ENCODE data around the gene SPATA33.
"Not testable (repeated sequence)": the region's sequence is repeated elsewhere in the genome, so short reads cannot be mapped to it uniquely, and the experiment has no call there.

Gene SPATA33

GRCh38 chr16:89686520-89687091, 29.0 kb downstream of the SPATA33 start, which contains the start of gene CDK10:
CDK10 (plus strand) TSS chr16:89686689; CDS start chr16:89686711, 22 bp downstream.
- DNase-seq (ENCODE audit: low read depth, low spot score): no peak
- TF ChIP-seq EZH2 (IDR thresholded peaks at IDR 0.05) (no peak), POLR2AphosphoS5 (IDR thresholded peaks at IDR 0.05; ENCODE audit: borderline replicate concordance, low read depth, low read length) (peak; percentile 84)
- Histone ChIP-seq H3K4me3 (peak within 1 kb of the TSS; percentile 85), H3K9ac (ENCODE audit: insufficient read length) (peak within 1 kb of the TSS; percentile 91), H3K27ac (peak within 1 kb of the TSS; percentile 93), H3K36me3 (ENCODE audit: insufficient read depth, low read length) (no peaks in the 10 kb centered on the region; the same call in 1 of the 2 replicates), H3K9me3 (ENCODE audit: low read depth, low read length) (no peaks in the 10 kb centered on the region)

- no peak for DNase-seq (ENCODE audit: low read depth, low spot score)
- H3K27ac ChIP-seq: no peak overlapping the region
- TF ChIP-seq POLR2AphosphoS5 (IDR thresholded peaks at IDR 0.05; ENCODE audit: borderline replicate concordance, low read depth, low read length) (no peak), FOXP2 (optimal IDR thresholded peaks at IDR 0.05; ENCODE audit: control extremely low read depth, extremely low read length, insufficient read depth) (no peak), EZH2 (IDR thresholded peaks at IDR 0.05) (no peak)
Observed at GRCh38 chr16:89687092-89687940, 29.7 kb downstream of the SPATA33 start.

GRCh38 chr16:89688395-89688794, 30.8 kb downstream of the SPATA33 start:
- Histone ChIP-seq H3K27ac (no peak overlapping the region), H3K9ac (ENCODE audit: insufficient read length) (no peak overlapping the region), H3K4me3 (no peak overlapping the region), H3K36me3 (ENCODE audit: insufficient read depth, low read length) (peaks cover 2% of the 10 kb centered on the region; the same call in 1 of the 2 replicates), H3K9me3 (ENCODE audit: low read depth, low read length) (no peaks in the 10 kb centered on the region)
- no peak for DNase-seq (ENCODE audit: low read depth, low spot score)
- TF ChIP-seq FOXP2 (optimal IDR thresholded peaks at IDR 0.05; ENCODE audit: control extremely low read depth, extremely low read length, insufficient read depth) (no peak), EZH2 (IDR thresholded peaks at IDR 0.05) (no peak), POLR2AphosphoS5 (IDR thresholded peaks at IDR 0.05; ENCODE audit: borderline replicate concordance, low read depth, low read length) (no peak)

More at GRCh38 chr16:89687092-89687940, 29.7 kb downstream of the SPATA33 start:
- H3K4me3 ChIP-seq: peak overlapping the region; percentile 85
- H3K9ac ChIP-seq (ENCODE audit: insufficient read length): peak overlapping the region; percentile 91
- H3K36me3 ChIP-seq (ENCODE audit: insufficient read depth, low read length): no peaks in the 10 kb centered on the region; the same call in 1 of the 2 replicates
- H3K9me3 ChIP-seq (ENCODE audit: low read depth, low read length): no peaks in the 10 kb centered on the region

- Histone ChIP-seq H3K9me3 (ENCODE audit: low read depth, low read length) (no peaks in the 10 kb centered on the region), H3K4me3 (no peak overlapping the region), H3K36me3 (ENCODE audit: insufficient read depth, low read length) (peaks cover 2% of the 10 kb centered on the region; the same call in 1 of the 2 replicates), H3K9ac (ENCODE audit: insufficient read length) (no peak overlapping the region), H3K27ac (no peak overlapping the region)
- no peak for DNase-seq (ENCODE audit: low read depth, low spot score)
- TF ChIP-seq POLR2AphosphoS5 (IDR thresholded peaks at IDR 0.05; ENCODE audit: borderline replicate concordance, low read depth, low read length) (no peak), FOXP2 (optimal IDR thresholded peaks at IDR 0.05; ENCODE audit: control extremely low read depth, extremely low read length, insufficient read depth) (no peak), EZH2 (IDR thresholded peaks at IDR 0.05) (no peak)
Observed at GRCh38 chr16:89689142-89689541, 31.5 kb downstream of the SPATA33 start.

GRCh38 chr16:89689621-89690020, 32.0 kb downstream of the SPATA33 start:
- not testable (repeated sequence) for H3K27ac ChIP-seq; H3K9ac ChIP-seq (ENCODE audit: insufficient read length); H3K9me3 ChIP-seq (ENCODE audit: low read depth, low read length); H3K36me3 ChIP-seq (ENCODE audit: insufficient read depth, low read length); DNase-seq (ENCODE audit: low read depth, low spot score); H3K4me3 ChIP-seq

- no peak overlapping the region for H3K9ac ChIP-seq (ENCODE audit: insufficient read length)
- no peak for DNase-seq (ENCODE audit: low read depth, low spot score)
- H3K27ac ChIP-seq: no peak overlapping the region
- no peaks in the 10 kb centered on the region for H3K9me3 ChIP-seq (ENCODE audit: low read depth, low read length)
- H3K4me3 ChIP-seq: no peak overlapping the region
- peaks cover 2% of the 10 kb centered on the region; the same call in 1 of the 2 replicates for H3K36me3 ChIP-seq (ENCODE audit: insufficient read depth, low read length)
- TF ChIP-seq POLR2AphosphoS5 (IDR thresholded peaks at IDR 0.05; ENCODE audit: borderline replicate concordance, low read depth, low read length): no peak
- TF ChIP-seq FOXP2 (optimal IDR thresholded peaks at IDR 0.05; ENCODE audit: control extremely low read depth, extremely low read length, insufficient read depth): no peak
- no peak for TF ChIP-seq EZH2 (IDR thresholded peaks at IDR 0.05)
Observed at GRCh38 chr16:89690392-89690901, 32.8 kb downstream of the SPATA33 start.

- Histone ChIP-seq H3K9ac (ENCODE audit: insufficient read length) (no peak overlapping the region), H3K4me3 (no peak overlapping the region), H3K9me3 (ENCODE audit: low read depth, low read length) (no peaks in the 10 kb centered on the region), H3K27ac (no peak overlapping the region), H3K36me3 (ENCODE audit: insufficient read depth, low read length) (peaks cover 2% of the 10 kb centered on the region; the same call in 1 of the 2 replicates)
- DNase-seq (ENCODE audit: low read depth, low spot score): no peak
- TF ChIP-seq EZH2 (IDR thresholded peaks at IDR 0.05) (no peak), POLR2AphosphoS5 (IDR thresholded peaks at IDR 0.05; ENCODE audit: borderline replicate concordance, low read depth, low read length) (no peak), FOXP2 (optimal IDR thresholded peaks at IDR 0.05; ENCODE audit: control extremely low read depth, extremely low read length, insufficient read depth) (no peak)
Observed at GRCh38 chr16:89691231-89691985, 33.8 kb downstream of the SPATA33 start.

Data from SK-N-MC (cell line).